ENCODE data around the gene TFAP2B. TPM values are rescaled to one million over a fixed set of nuclear protein-coding genes. Genes with fewer than 3 reads are reported as not detected.

The TFAP2B gene
- total RNA-seq, 2 experiments from 2014 or later = not detected

DNA sequence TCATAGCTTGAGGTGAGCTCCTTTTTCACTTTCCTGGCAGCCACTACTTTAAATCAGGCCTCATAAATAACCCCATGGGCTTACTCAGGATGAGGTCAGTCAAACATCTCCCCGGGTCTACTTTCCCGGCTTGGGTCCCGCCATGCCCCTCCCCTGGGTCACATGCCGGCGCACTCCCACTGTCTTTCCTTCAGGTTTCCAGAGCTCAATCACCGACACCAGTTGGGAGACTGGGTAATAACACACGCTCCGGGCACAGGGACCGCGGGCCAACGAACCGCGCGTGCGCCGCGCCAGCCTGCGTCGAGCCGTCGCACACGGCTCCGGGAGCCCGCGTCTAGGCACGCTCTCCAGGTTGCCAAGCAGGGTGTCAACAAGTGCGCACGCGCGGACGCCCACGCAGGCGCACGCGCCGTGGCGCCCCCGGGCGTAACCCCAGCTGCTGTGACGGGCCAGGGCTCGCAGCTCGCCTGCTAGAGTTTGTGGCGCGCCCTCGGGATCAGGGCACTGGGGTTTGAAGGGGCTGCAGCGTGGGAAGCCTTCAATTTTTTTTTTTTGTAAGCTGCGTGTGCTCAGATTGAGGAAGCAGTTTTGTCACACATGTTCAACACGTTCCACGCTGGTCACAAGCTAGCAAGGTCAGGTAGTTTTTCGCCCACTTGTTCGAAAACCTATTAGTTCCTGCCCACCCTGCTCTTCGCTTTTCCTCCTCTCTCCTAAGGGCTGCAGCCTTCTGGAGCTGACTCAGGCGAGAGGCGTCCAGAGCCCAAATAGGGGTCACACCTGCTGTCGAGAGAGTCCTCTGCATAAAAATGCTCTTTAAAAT is 31.8 kb downstream of the TFAP2B start:
- intact Hi-C loops (cut with DNase I, micrococcal nuclease) = no loop called here
- Mint-ChIP-seq H3K27me3 (peaks cover 79% of the 10 kb centered on the region), H3K4me1 (ENCODE audit: low read depth) (no peaks in the 10 kb centered on the region), H3K4me3 (no peak overlapping the region), H3K36me3 (ENCODE audit: low read depth) (no peaks in the 10 kb centered on the region), H3K9me3 (peaks cover 8% of the 10 kb centered on the region), H3K27ac (no peak overlapping the region)
- ChIA-PET CTCF (no interaction called here), POLR2A (no interaction called here)
- peaks cover 0 to 25% of the 10 kb centered on the region in 2 experiments for H3K9me3 ChIP-seq (ENCODE audit: control insufficient read depth in 1 of 2, insufficient read depth in 1 of 2, low read length in 2 of 2)
- H3K27me3 ChIP-seq (ENCODE audit: control insufficient read depth in 1 of 2, insufficient read depth in 2 of 2, low read length in 2 of 2) = peaks cover 35 to 63% of the 10 kb centered on the region in 2 experiments
- TF ChIP-seq, protein P1, sequence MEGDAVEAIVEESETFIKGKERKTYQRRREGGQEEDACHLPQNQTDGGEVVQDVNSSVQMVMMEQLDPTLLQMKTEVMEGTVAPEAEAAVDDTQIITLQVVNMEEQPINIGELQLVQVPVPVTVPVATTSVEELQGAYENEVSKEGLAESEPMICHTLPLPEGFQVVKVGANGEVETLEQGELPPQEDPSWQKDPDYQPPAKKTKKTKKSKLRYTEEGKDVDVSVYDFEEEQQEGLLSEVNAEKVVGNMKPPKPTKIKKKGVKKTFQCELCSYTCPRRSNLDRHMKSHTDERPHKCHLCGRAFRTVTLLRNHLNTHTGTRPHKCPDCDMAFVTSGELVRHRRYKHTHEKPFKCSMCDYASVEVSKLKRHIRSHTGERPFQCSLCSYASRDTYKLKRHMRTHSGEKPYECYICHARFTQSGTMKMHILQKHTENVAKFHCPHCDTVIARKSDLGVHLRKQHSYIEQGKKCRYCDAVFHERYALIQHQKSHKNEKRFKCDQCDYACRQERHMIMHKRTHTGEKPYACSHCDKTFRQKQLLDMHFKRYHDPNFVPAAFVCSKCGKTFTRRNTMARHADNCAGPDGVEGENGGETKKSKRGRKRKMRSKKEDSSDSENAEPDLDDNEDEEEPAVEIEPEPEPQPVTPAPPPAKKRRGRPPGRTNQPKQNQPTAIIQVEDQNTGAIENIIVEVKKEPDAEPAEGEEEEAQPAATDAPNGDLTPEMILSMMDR (IDR thresholded peaks at IDR 0.05) = no peak
- no peak overlapping the region for H3K4me3 ChIP-seq (ENCODE audit: low read length)
- DNase-seq = no peak
- no peaks in the 10 kb centered on the region for H3K36me3 ChIP-seq (ENCODE audit: insufficient read depth, low read length)
- no peak for ATAC-seq (ENCODE audit: poor library complexity)
- H3K4me1 ChIP-seq (ENCODE audit: insufficient read depth, low read length) = no peaks in the 10 kb centered on the region
- no peak overlapping the region for H3K27ac ChIP-seq (ENCODE audit: low read depth in 1 of 2, low read length in 2 of 2)

DNA sequence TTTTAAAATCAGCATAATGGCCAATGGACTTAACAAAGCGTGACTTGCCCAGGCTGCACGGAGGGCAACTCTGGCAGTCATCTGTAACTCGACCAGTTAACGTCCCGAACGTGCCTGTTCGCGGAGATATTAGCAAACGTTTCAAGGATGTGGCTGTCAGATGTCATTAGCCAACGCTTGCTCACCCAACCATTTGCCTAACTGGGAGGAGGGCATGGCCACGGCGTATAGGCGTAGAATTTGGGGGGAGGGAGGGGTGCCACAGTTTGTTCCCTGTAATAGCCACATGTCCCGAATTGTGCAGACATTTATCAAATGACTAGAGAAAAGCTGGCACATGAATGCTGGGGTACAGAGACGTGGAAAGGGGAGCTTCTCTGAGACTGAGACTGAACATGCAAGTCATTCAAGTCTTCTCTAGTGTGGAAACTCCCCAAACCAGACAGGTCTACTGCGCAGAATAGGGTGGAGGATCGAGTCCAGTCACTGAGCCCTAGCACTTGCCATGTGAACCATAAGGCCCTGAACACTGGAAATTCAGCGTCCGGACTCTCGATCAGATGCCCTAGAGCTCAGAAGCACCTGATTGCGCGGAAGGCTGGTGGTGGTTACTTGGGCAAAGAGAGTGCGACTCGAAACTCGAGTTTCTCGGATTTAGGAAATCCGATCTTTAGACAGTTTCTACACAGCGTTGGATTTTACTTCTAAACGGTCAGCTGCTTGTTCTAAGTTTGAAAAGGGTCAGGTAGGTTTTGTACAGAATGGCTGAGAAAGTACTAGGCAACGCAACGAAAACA is 32.6 kb downstream of the TFAP2B start:
- intact Hi-C loops (cut with DNase I, micrococcal nuclease) = no loop called here
- CTCF ChIA-PET = no interaction called here
- DNase-seq (no peak), ATAC-seq (ENCODE audit: poor library complexity) (no peak)
- no peak overlapping the region for H3K4me3 Mint-ChIP-seq
- H3K9me3 Mint-ChIP-seq = peaks cover 8% of the 10 kb centered on the region
- H3K4me3 ChIP-seq (ENCODE audit: low read length) = no peak overlapping the region
- POLR2A ChIA-PET = no interaction called here
- no peak overlapping the region for H3K27ac ChIP-seq (ENCODE audit: low read depth in 1 of 2, low read length in 2 of 2)
- no peak overlapping the region for H3K27ac Mint-ChIP-seq
- H3K36me3 ChIP-seq (ENCODE audit: insufficient read depth, low read length) = no peaks in the 10 kb centered on the region
- peaks cover 72% of the 10 kb centered on the region for H3K27me3 Mint-ChIP-seq
- peaks cover 0 to 18% of the 10 kb centered on the region in 2 experiments for H3K9me3 ChIP-seq (ENCODE audit: control insufficient read depth in 1 of 2, insufficient read depth in 1 of 2, low read length in 2 of 2)
- no peaks in the 10 kb centered on the region for H3K4me1 Mint-ChIP-seq (ENCODE audit: low read depth)
- H3K4me1 ChIP-seq (ENCODE audit: insufficient read depth, low read length) = no peaks in the 10 kb centered on the region
- no peaks in the 10 kb centered on the region for H3K36me3 Mint-ChIP-seq (ENCODE audit: low read depth)
- peaks cover 27 to 55% of the 10 kb centered on the region in 2 experiments for H3K27me3 ChIP-seq (ENCODE audit: control insufficient read depth in 1 of 2, insufficient read depth in 2 of 2, low read length in 2 of 2)
- TF ChIP-seq, protein P1 (IDR thresholded peaks at IDR 0.05) = no peak

DNA sequence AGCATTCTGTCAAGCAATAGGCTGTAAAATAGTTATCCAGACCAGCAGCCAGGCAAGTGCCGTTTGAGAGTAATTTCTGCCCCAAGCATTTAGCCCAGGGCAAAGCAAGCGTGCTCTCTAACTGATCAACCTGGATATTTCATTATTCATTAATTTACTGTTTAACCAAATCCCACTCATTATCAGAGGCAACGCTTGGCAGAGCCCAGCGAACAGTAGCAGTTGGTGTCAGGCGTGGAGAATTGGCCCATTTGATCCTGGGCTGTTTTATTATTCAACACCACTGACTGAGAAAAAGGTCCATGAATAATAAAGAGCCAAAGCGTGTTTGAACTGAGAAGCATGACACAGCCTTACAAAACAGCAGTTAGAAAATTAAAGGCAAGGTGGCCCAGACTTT is 35.3 kb downstream of the TFAP2B start:
- peaks cover 0 to 18% of the 10 kb centered on the region in 2 experiments for H3K9me3 ChIP-seq (ENCODE audit: control insufficient read depth in 1 of 2, insufficient read depth in 1 of 2, low read length in 2 of 2)
- H3K36me3 ChIP-seq (ENCODE audit: insufficient read depth, low read length) = no peaks in the 10 kb centered on the region
- ChIA-PET POLR2A (no interaction called here), CTCF (no interaction called here)
- H3K27ac Mint-ChIP-seq = no peak overlapping the region
- no peak for ATAC-seq (ENCODE audit: poor library complexity)
- peaks cover 5% of the 10 kb centered on the region for H3K9me3 Mint-ChIP-seq
- no peak overlapping the region for H3K4me3 ChIP-seq (ENCODE audit: low read length)
- H3K27me3 ChIP-seq (ENCODE audit: control insufficient read depth in 1 of 2, insufficient read depth in 2 of 2, low read length in 2 of 2) = peaks cover 19 to 28% of the 10 kb centered on the region in 2 experiments
- TF ChIP-seq, protein P1 (IDR thresholded peaks at IDR 0.05) = no peak
- intact Hi-C loops (cut with DNase I, micrococcal nuclease) = no loop called here
- H3K36me3 Mint-ChIP-seq (ENCODE audit: low read depth) = no peaks in the 10 kb centered on the region
- no peaks in the 10 kb centered on the region for H3K4me1 ChIP-seq (ENCODE audit: insufficient read depth, low read length)
- no peak for DNase-seq
- no peak overlapping the region for H3K4me3 Mint-ChIP-seq
- H3K4me1 Mint-ChIP-seq (ENCODE audit: low read depth) = no peaks in the 10 kb centered on the region
- H3K27ac ChIP-seq (ENCODE audit: low read depth in 1 of 2, low read length in 2 of 2) = no peak overlapping the region
- H3K27me3 Mint-ChIP-seq = peaks cover 45% of the 10 kb centered on the region
